Activated effector memory CD4-positive, alpha-beta T cell treated with anti-CD3 and anti-CD28 coated beads, Interleukin-2, amount 50 U/mL, for 16 hours (primary cell): ENCODE results near the gene PPIL3.
"Not testable (repeated sequence)": the region's sequence is repeated elsewhere in the genome, so short reads cannot be mapped to it uniquely, and the experiment has no call there.

Experiments used
- DNase-seq: peaks from one replicate; pipeline ENCODE4 v3.0.0-alpha.2; 2020

Gene PPIL3

DNA sequence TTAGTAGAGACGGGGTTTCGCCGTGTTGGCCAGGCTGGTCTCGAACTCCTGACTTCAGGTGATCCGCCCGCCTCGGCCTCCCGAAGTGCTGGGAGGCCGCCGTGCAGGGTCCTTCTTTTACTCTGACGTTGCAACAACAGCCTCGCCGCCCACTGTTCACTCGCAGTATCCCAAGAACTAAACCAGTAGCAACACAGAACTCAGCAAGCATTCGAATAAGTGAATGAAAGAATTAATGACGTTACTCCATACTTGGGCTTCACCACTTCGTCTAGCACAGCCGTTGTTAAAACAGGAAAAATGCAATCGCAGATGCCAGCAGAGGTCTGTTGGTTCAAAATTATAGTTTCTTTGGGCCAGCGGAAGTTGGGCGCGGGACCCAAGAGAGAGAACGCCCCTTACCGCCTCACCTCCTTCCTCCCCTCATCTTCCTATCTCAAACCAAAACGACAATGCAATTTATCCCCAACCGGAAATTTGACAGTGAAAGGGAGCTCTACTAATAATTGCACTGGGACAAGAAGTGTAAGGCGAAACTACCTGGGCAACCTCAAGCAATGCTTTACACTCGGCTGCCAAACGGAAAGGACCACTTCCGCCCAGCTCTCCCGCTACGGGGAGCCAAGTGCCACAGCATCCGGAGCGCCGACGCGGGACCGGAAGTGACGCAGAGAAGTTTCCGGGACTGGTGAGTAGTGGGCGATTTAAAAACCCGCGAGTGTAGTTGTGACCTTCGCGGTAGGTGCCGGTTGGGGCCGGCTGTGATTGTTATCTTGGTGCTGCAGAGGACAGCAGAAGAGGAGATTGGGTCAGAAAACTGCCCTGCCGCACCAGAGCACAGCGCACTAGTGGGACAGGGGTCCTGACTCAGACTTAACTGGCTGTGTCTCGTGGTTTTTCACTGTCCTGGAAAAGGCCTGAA, at the start of gene PPIL3, which contains the start of gene NIF3L1:
PPIL3 (minus strand) TSS at position 374 of the 922 bp plus-strand sequence. CDS start 1,462 bp downstream, outside the sequence.
NIF3L1 (plus strand) TSS at position 668 of the 922 bp plus-strand sequence. CDS start 2,573 bp downstream, outside the sequence.
- peak; percentile 98 for DNase-seq

DNA sequence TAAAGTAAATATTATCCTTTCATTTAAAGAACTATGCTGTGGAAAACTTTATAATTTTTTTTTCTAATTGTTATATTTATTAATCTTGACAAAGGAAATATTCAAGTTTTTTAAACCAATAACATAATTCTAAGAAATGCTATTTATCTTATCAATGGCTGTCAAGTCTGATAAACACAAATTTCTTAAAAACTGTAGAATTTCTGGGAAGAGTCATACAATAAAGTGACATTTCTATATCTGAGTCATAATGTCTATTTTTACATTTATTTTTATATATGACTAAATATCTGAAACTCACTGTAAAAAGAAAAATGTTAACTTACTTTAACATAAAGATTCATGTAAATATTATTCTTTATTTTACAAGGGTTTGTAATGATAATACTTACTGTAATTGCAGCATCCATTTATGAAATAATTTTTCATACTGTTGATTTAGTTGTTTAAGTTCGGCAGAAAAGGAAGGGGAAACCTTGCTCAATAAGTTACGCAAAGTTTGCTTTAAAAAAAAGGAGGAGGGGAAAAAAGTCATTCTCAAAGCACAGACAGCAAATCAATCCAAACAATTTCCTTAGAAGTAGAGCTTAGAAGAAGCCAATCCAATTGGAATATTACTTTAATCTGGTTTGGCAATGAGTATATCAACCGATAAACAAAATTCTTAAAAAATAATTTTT, 42.2 kb upstream of the PPIL3 start:
- no peak for DNase-seq

DNA sequence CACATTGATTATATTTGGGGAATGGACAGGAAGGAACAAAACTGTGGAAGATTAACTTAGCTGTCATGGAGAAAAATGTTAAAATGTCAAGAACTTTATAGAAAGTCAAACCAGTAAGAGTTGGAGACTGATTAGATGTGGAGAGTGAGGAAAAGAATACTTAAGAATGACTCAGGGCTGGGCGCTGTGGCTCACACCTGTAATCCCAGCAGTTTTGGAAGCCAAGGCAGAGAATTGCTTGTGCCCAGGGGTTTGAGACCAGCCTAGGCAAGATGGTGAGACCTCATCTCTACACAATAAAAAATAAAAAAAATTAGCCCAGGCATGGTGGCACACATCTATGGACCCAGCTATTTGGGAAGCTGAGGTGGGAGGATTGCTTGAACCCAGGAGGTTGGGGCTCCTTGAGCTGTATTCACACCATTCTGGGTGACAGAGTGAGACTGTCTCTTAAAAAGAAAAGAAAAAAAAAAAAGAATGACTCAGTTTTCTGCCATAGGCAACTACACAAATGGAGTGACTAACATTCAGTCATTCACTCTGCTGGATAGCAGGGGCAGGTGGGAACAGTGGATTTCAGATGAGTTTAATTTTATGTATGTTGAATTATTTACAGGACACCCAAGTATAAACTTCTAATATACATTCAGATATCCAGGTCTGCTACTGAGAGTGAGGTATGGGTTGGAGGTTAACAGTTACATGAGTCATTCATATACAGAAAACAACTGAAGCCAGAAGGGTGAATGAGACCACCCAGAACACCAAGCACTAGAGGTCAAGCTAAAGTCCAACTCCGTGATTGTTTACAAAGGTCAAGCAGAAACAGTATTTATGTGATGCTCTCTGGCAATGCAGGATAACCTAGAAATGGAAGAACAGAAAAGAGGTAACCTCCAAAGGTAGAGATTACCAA, 40.7 kb upstream of the PPIL3 start:
- DNase-seq = no peak

DNA sequence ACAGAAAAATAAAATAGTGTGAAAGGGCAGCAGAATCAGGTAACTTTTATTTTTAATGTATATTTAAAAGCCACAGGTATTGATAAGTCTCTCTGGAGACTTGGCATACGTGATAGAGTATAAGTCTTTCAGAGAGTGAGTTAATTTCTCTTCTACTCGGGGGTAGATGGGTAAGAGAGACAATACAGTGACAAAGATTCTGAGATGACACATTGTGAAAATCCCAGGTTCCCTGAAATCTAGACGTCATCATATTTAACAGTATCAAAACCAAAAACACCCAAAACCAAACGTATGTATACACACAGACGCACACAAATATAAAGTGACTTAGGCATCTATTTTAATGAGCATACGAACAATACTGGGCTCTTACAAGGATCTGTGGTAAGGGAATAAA, 33.6 kb upstream of the PPIL3 start:
- DNase-seq = no peak

DNA sequence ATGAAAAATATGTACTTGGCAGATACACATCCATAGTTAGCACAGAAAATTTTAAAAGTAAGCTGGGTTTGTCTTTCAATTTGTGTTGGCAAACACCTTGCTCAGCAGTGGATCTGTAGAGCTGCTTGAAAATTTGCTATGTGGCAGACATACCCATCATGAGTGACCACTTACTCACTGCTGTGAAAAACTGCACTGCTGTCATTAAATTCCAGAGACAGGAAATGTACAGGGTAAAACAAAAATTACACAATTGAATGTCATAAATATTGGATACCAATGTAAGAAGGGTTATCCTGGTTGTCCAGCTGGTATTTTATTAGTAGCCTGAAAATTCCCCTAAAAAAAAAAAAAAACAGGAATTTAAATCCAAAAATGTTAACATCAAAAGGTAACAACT, 24.8 kb upstream of the PPIL3 start:
- DNase-seq = no peak

DNA sequence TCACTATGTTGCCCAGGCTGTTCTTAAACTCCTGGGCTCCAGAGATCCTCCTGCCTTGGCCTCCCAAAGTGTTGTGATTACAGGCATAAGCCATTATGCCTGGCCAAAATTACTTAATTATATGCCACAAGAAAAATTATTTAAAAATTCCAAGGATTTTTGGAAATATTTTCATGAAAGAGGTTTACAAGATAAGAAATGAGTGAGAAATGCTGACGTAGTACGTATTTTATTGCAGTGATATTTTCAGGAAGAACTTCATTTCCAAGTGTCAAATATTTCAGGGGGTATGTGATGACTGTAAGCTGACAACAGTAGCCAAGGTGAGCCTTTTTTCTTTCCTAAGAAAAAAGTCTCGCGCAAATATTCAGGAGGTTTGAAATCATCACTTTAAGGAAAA, 21.1 kb upstream of the PPIL3 start:
- no peak for DNase-seq

DNA sequence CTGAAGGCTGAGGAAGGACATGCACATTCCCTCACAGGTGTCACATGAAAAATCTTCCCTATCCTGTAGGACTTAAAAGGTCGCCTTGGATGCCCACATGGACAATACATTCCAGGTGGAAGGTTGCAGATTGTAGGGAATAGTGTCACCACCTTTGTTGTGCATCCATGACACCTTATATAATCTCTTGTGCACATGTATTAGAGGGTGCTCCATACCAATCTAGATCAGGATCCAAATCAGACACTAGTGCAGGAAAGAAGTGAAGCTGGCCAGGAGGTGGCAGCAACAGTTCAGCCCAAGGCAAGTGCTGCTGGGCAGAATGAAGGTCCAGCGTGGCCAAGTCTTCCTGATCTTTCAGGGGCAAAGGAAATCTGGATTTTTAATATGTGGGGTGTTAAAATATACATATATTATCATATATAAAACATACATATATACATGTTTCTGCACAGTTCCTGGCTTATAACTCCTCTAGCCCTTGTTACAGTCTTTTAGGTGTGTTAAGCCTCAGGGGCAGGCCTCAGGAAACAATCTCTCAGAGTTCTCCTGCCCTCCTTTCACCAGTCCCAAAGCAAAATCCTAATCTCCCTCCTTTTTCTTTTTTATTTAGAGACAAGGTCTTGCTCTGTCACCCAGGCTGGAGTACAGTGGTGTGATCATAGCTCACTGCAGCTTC, 16.9 kb upstream of the PPIL3 start:
- peak; percentile 81 for DNase-seq

DNA sequence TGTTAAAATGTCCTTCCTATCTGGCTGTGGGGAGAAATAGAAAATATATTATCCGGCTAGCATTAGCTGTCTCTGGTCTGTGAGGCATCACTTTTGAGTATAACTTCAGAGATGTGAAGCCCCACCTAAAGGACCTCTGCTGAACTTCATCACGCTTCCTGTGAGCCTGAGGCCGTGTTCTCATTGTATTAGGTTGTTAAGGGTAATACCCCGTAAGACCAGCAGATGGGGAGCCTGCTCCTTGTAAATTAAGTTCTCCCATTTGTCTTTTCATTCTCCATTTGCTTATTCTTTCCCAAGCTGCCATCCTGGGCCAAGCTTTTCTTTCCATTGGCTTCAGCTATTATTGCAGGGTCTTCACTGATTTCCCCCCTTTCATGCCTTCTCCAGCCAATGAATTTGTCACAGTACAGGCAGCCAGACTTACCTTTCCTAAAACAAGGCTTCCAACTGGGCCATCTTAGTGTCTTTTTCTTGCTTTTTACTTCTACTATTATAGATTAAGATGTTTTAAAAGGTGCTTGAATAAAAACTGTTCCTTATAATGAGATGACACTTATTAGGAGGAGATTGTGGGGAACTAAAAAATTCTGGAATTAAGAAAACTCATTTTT, 12.7 kb upstream of the PPIL3 start:
- DNase-seq = peak; percentile 85

DNA sequence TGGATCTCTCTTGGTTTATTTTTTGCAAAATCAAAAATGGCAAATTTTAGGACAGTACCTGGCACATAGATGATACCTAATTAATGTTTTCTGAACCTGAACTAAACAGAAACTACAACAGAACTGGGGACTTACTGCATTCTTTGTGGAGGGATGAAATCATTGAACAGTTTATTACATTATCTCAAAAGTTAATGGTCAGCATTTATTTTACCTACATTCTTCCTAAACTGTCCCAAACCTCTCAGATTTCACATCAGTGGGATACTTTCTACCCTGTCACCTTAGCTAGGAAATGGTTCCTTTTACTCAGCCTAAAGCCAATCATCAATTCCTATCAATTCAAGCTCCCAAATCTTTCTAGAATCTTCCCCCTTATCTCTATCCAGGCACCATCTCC, 10.6 kb upstream of the PPIL3 start:
- no peak for DNase-seq

DNA sequence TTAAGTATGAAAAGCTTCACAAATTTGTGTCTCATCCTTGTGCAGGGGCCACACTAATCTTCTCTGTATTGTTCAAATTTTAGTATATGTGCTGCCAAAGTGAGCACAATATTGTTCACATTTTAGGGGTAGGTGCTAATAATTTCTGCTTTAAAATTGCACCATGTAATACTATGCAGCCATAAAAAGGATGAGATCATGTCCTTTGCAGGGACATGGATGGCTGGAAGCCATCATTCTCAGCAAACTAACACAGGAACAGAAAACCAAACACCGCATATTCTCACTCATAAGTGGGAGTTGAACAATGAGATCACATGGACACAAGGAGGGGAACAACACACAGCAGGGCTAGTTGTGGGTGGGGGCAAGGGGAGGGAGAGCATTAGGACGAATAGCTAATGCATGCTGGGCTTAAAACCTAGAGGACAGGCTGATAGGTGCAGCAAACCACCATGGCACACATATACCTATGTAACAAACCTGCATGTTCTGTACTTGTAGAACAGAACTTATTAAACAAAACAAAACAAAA, 7.1 kb downstream of the PPIL3 start:
- DNase-seq = not testable (repeated sequence)

DNA sequence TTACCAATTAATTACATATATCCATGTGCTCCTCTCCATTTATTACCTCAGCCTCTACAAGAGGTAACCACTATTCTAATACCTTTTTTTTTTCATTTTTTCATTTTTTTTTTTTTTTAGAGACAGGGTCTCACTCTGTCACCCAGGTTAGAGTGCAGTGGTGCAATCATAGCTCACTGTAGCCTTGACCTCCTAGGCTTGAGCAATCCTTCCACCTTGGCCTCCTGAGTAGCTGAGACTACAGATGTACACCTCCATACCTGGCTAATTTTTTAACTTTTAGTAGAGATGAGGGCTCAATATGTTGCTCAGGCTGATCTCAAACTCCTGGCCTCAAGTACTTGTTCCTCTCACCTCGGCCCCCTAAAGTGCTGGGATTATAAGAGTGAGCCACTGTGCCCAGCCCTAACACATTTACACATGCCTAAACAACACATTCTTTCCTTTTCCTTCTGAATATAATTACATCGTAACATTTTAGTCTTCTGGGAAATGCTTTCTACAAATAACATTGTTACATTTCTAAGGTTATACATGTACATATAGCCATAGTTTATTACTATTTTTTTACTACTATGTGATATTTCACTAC, 10.5 kb downstream of the PPIL3 start:
- no peak for DNase-seq

DNA sequence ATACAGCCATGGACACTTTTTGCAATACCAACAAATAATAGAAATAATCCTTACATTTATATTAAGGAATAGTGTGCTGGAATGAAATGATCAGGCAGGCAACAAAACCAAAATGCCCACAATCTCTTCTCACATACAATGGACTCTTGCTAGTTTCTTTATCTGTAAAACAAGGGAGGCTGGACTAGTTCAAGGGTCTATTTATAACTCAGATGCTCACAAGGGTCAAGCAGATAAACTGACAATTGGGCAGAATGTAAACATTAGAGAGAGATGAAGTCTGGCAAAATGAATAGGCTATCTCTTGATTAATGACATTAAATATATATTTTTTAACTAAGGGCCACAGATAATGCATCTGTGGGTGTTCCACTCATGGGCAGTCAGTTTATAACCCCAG, 11.4 kb downstream of the PPIL3 start:
- DNase-seq = no peak

DNA sequence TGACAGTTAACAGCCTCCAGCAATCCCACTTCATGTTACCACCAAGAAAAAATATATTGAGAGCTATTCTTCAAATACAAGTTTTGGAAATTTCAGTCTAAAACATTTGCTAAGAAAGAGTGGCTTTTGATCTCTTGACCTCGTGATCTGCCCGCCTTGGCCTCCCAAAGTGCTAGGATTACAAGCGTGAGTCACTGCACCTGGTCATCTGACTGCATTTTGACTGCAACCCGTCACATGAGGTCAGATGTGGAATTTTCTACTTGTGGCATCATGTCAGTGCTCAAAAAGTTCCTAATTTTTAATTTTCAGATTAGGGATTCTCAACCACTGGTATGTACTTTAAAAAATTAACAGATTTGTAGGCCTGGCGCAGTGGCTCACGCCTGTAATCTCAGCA, 15.3 kb downstream of the PPIL3 start:
- DNase-seq = no peak

DNA sequence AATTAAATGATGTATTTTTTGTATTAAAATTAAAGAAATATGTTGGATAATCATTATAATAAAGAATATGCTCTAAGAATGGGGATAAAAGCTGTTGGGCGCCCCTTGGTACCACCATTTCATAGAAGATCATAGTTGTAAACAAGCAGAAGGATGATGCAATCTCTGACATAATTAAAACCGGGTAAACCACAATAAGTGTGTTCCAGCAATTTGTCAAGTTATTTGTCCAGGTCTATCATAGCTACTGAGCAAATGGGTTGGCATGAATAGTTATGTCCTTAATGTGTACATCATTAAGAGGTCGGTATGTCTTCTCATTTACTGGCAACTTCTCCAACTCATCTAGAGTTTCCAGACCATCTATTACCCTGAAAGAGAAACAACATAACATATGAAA, 17.7 kb downstream of the PPIL3 start:
- DNase-seq = no peak

DNA sequence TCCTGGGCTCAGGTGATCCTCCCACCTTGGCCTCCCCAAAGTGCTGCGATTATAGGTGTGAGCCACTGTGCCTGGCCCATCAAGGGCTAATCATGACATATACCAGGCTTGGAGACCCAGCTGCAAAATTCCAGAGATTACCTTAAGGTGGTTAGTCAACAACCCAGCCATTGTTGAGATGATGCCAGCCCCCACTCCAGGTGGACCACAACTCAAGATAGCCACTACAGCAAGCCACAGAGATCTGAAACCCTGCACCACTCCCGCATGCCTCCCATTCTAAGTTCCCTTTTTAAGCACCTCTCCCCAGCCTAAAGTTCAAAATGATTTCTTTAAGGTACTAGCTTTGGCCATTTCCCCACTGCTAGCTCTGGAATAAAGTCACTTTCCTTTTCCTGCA, 19.9 kb downstream of the PPIL3 start:
- no peak for DNase-seq

DNA sequence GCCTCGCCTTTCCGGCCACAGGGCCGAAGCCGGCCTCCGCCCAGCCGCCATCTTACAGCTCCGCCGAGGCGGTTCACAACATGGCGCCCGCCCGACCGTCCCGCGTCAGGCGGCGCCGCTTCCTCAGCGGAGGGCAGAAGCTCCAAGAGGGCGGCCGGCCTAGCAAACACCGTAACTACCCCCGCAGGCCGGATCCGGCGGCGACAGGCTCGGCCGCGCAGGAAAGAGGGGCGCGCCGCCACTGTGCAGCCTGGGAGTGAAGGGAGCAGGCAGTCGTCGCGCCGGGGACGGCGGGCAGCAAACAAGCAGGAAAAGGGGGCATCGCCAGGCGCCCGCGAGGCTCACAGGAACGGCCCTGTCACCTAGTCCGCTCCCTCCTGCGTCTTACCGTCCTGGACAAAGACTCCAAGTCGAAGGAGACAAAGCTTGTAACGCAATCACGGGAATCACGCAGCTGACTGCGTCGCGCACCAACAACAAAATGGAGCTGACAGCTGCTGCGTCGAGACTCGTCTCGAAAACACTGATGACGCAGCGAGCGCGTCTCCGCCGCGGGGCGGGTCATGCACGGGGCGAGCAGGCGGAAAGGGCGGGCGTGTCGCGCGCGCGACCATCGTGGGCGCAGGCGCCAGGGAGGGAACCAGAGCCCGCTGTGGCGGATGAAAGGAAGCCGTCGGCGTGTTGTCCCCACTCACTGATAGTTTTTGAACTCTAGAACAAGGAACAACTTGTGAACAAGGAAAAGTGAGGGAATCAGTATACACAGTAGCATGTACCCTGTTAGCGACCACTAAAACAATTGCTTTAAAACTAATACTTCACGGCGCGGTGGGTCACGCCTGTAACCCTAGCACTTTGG, 24.5 kb downstream of the PPIL3 start, which contains the start of gene CLK1:
CLK1 (minus strand) TSS at position 483 of the 859 bp plus-strand sequence. CDS start 2,796 bp downstream, outside the sequence.
- DNase-seq = peak; percentile 99

DNA sequence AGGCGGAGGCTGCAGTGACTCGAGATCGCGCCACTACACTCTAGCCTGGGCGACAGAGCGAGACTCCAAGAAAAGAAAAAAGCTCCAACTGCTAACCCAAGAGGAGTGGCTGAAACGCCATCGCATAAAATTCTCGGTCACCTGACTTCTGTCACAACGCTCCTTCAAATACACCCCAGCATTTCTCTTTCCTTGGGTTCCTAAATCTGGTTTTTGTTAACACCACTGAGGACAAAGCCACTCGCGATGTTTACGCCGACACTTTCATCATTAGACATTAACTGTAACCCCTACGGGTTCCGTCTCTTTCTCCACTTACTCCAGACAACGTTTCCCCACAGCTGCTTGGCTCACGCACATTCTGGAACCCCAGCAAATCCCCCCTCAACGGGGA, 25.1 kb downstream of the PPIL3 start:
- DNase-seq = peak; percentile 76

DNA sequence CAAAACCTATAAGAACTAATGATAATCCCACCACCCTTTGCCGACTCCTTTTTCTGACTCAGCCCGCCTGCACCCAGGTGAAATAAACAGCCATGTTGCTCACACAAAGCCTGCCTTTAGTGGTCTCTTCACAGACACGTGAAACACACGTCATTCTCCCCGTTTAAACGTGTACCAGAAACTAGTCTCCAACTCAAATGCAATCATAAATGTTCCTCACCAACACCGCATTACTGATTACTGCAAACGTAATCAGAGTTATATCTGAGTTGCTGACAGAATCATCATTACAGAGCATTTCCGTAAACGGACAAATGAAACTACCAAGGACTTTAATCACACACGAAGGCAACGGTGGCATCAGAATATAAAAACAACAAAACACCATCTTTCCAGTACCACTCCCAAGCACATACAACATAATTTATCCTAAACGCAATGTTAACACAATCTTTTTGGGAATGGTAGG, 26.3 kb downstream of the PPIL3 start:
- peak; percentile 85 for DNase-seq

DNA sequence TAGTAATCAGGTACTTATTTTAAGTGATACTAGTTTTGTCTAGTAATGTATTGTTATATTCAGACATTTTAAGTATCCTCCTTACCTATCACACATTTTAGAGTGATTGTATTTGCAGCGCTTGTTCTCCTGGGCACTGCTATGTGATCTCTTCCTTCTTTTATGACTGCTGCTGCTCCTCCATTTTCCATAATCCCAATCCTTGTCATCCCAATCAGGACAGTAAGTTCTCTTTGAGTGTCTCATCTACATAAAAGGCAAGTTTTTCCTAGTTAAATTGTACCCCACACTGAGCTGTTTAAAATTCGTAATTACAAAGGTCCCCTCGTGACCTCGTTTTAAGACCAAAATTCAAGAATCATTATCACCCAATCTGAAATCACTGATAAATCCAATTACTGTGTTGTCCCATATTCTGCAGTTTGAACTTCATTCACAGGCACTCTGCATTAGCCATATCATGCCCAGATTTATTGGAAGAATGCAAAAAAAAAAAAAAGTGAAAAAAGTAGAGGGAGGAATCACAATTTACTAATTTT, 27.2 kb downstream of the PPIL3 start:
- no peak for DNase-seq
